OCI-LY7 (cell line): ENCODE measurements around the gene AIFM1.

Experiments used
- CTCF ChIP-seq: fragments of 200-600 bp; sonication (generic); conservative IDR thresholded peaks from 2 replicates; pipeline ENCODE4 v1.5.1; 2014; ENCODE audit warnings: mild to moderate bottlenecking, antibody characterized with exemption, low read length, moderate library complexity, mixed read lengths
- EZH2phosphoT487 ChIP-seq: fragments of 200-600 bp; sonication (generic); IDR thresholded peaks from 2 replicates; pipeline ENCODE4 v1.6.1; 2018; ENCODE audit warnings: low read depth, borderline replicate concordance, mild to moderate bottlenecking, mixed run types, antibody characterized with exemption, low read length, moderate library complexity, mixed read lengths

- TF ChIP-seq CTCF (no peak), EZH2phosphoT487 (no peak)
These were observed 14.1 kb upstream of the AIFM1 start for GRCh38 chrX:130179579-130180215.
